Mammary epithelial cell (primary cell): ENCODE data around the gene ALDH6A1.

Experiments used
- CTCF ChIP-seq, 2 donors: IDR thresholded peaks in 1 of 2; conservative IDR thresholded peaks in 1 of 2; 2 replicates each; pipeline ENCODE4 v1.5.1; 2011 to 2012; ENCODE audit warnings: inconsistent platforms in 2 of 2, low read length in 2 of 2, mild to moderate bottlenecking in 2 of 2, control low read depth in 1 of 2, low read depth in 1 of 2; ENCODE audit not compliant: insufficient read depth in 1 of 2; ENCODE audit errors: extremely low read depth in 1 of 2
- EZH2 ChIP-seq: IDR thresholded peaks from 2 replicates; pipeline ENCODE4 v1.6.1; 2012; ENCODE audit warnings: low read length, inconsistent platforms, borderline replicate concordance

- TF ChIP-seq CTCF (conservative IDR thresholded peaks at IDR 0.05 in 1 of 2, IDR thresholded peaks at IDR 0.05 in 1 of 2; ENCODE audit: extremely low read depth in 1 of 2, insufficient read depth in 1 of 2, low read depth in 1 of 2, low read length in 2 of 2) (no peak), EZH2 (no peak)
Observed at GRCh38 chr14:74077401-74077800, 6.9 kb downstream of the ALDH6A1 start.
